Endothelial cell of umbilical vein (primary cell): Measurements from ENCODE around the gene ICA1L.

Source experiments
- CTCF ChIP-seq, 2 donors: IDR thresholded peaks; 1 replicate in 1 of 2; 2 replicates in 1 of 2; pipeline ENCODE4 v1.5.1; 2011; ENCODE audit warnings: low read length in 2 of 2, mild to moderate bottlenecking in 2 of 2, moderate library complexity in 2 of 2, control low read depth in 1 of 2, inconsistent platforms in 1 of 2, low read depth in 1 of 2; ENCODE audit not compliant: insufficient read depth in 1 of 2; ENCODE audit errors: extremely low read depth in 1 of 2
- EZH2 ChIP-seq: IDR thresholded peaks from 2 replicates; pipeline ENCODE4 v1.6.1; 2012; ENCODE audit warnings: borderline replicate concordance, low read depth, mild to moderate bottlenecking, moderate library complexity, low read length, inconsistent platforms; ENCODE audit not compliant: severe bottlenecking
- MYC ChIP-seq: IDR thresholded peaks from one replicate; pipeline ENCODE4 v1.6.1; 2011; ENCODE audit warnings: mild to moderate bottlenecking, low read depth, low read length
- POLR2A ChIP-seq: IDR thresholded peaks from 2 replicates; pipeline ENCODE4 v1.6.1; 2012; ENCODE audit warnings: low read depth, mild to moderate bottlenecking, control low read depth, low read length
- POLR2AphosphoS5 ChIP-seq: IDR thresholded peaks from 2 replicates; pipeline ENCODE4 v1.6.1; 2012; ENCODE audit warnings: low read depth, mild to moderate bottlenecking, control low read depth, low read length, moderate library complexity; ENCODE audit not compliant: insufficient read depth
- TF ChIP-seq, protein P1 (sequence below): IDR thresholded peaks from 2 replicates; pipeline ENCODE4 v1.6.1; 2011; ENCODE audit not compliant: insufficient read depth, insufficient read length

GRCh38 chr2:202813387-202813786 lies 58.2 kb downstream of the ICA1L start:
- TF ChIP-seq POLR2A = no peak
- no peak for TF ChIP-seq CTCF (IDR thresholded peaks at IDR 0.05; ENCODE audit: extremely low read depth in 1 of 2, insufficient read depth in 1 of 2, low read depth in 1 of 2, low read length in 2 of 2)
- no peak for TF ChIP-seq EZH2
- TF ChIP-seq, protein P1, sequence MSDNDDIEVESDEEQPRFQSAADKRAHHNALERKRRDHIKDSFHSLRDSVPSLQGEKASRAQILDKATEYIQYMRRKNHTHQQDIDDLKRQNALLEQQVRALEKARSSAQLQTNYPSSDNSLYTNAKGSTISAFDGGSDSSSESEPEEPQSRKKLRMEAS = no peak
- no peak for TF ChIP-seq POLR2AphosphoS5
- no peak for TF ChIP-seq MYC
